ENCODE results near the gene ZNF14. TPM values are rescaled to one million over a fixed set of nuclear protein-coding genes. Genes with fewer than 3 reads are reported as not detected.

Gene ZNF14
- total and polyA plus RNA-seq, 2 experiments from 2014 or later: 4.6 to 10.2 TPM

GRCh38 chr19:19752760-19753403, 20.0 kb upstream of the ZNF14 start (continued):
- TF ChIP-seq, protein P1, sequence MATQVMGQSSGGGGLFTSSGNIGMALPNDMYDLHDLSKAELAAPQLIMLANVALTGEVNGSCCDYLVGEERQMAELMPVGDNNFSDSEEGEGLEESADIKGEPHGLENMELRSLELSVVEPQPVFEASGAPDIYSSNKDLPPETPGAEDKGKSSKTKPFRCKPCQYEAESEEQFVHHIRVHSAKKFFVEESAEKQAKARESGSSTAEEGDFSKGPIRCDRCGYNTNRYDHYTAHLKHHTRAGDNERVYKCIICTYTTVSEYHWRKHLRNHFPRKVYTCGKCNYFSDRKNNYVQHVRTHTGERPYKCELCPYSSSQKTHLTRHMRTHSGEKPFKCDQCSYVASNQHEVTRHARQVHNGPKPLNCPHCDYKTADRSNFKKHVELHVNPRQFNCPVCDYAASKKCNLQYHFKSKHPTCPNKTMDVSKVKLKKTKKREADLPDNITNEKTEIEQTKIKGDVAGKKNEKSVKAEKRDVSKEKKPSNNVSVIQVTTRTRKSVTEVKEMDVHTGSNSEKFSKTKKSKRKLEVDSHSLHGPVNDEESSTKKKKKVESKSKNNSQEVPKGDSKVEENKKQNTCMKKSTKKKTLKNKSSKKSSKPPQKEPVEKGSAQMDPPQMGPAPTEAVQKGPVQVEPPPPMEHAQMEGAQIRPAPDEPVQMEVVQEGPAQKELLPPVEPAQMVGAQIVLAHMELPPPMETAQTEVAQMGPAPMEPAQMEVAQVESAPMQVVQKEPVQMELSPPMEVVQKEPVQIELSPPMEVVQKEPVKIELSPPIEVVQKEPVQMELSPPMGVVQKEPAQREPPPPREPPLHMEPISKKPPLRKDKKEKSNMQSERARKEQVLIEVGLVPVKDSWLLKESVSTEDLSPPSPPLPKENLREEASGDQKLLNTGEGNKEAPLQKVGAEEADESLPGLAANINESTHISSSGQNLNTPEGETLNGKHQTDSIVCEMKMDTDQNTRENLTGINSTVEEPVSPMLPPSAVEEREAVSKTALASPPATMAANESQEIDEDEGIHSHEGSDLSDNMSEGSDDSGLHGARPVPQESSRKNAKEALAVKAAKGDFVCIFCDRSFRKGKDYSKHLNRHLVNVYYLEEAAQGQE (IDR thresholded peaks at IDR 0.05; ENCODE audit: unreplicated experiment): no peak
- TF ChIP-seq EZH2phosphoT487 (IDR thresholded peaks at IDR 0.05; ENCODE audit: unreplicated experiment) (no peak), JUNB (IDR thresholded peaks at IDR 0.05; ENCODE audit: unreplicated experiment) (no peak), EZH2 (IDR thresholded peaks at IDR 0.05; ENCODE audit: low read depth, unreplicated experiment) (no peak), STAT1 (IDR thresholded peaks at IDR 0.05; ENCODE audit: unreplicated experiment) (no peak), ZNF331 (CRISPR knock-in tag; IDR thresholded peaks at IDR 0.05; ENCODE audit: low read depth) (no peak)
- TF ChIP-seq, protein P2, sequence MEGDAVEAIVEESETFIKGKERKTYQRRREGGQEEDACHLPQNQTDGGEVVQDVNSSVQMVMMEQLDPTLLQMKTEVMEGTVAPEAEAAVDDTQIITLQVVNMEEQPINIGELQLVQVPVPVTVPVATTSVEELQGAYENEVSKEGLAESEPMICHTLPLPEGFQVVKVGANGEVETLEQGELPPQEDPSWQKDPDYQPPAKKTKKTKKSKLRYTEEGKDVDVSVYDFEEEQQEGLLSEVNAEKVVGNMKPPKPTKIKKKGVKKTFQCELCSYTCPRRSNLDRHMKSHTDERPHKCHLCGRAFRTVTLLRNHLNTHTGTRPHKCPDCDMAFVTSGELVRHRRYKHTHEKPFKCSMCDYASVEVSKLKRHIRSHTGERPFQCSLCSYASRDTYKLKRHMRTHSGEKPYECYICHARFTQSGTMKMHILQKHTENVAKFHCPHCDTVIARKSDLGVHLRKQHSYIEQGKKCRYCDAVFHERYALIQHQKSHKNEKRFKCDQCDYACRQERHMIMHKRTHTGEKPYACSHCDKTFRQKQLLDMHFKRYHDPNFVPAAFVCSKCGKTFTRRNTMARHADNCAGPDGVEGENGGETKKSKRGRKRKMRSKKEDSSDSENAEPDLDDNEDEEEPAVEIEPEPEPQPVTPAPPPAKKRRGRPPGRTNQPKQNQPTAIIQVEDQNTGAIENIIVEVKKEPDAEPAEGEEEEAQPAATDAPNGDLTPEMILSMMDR (conservative IDR thresholded peaks at IDR 0.05; ENCODE audit: low read depth in 2 of 2): no peak

DNA sequence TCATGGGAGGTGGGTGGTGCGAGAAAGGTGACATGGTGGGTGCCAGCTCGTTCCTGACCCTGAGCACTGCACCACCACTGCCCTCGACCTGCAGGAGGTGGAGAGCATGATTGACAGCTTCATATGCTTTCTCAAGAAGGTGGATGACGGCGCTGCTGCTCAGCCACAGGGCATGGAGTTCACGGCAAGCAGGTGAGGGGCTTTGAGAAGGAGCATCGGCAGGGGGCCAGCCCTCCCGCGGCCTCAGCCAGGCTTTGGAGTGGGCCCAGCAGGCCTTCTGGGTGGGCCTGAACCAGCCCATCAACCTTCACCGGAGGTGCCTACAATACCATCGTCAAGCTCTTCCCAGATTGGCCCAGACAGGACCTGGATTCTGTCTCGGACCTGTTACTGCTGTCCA, 18.9 kb upstream of the ZNF14 start:
- H3K36me3 ChIP-seq (ENCODE audit: insufficient read depth): no peaks in the 10 kb centered on the region
- no peak overlapping the region for H2AFZ ChIP-seq
- peaks cover 17% of the 10 kb centered on the region for H3K9me3 Mint-ChIP-seq
- H3K36me3 Mint-ChIP-seq (ENCODE audit: low read depth): peaks cover 2% of the 10 kb centered on the region; the same call in 1 of the 3 replicates
- H3K27ac ChIP-seq (ENCODE audit: low read depth): no peak overlapping the region
- no peaks in the 10 kb centered on the region for H3K9me2 ChIP-seq (ENCODE audit: insufficient read depth)
- ATAC-seq (no peak), DNase-seq (ENCODE audit: low spot score) (no peak)
- H4K20me1 ChIP-seq (replicated peaks; ENCODE audit: insufficient read depth): no peaks in the 10 kb centered on the region
- H3K4me3 ChIP-seq: no peak overlapping the region
- no peak overlapping the region for H3K4me2 ChIP-seq
- no peak overlapping the region for H3K4me3 Mint-ChIP-seq
- no peaks in the 10 kb centered on the region for H3F3A ChIP-seq (replicated peaks; ENCODE audit: low read depth)
- H3K4me1 Mint-ChIP-seq: no peaks in the 10 kb centered on the region
- no peaks in the 10 kb centered on the region for H3K4me1 ChIP-seq (ENCODE audit: insufficient read depth)
- H3K27ac Mint-ChIP-seq: no peak overlapping the region
- no peaks in the 10 kb centered on the region for H3K79me2 ChIP-seq (replicated peaks; ENCODE audit: insufficient read depth)
- peaks cover 7% of the 10 kb centered on the region for H3K27me3 Mint-ChIP-seq (ENCODE audit: insufficient read depth, low read depth, poor library complexity)
- no peak for TF ChIP-seq EZH2 (IDR thresholded peaks at IDR 0.05; ENCODE audit: low read depth, unreplicated experiment)
- TF ChIP-seq, protein P3, sequence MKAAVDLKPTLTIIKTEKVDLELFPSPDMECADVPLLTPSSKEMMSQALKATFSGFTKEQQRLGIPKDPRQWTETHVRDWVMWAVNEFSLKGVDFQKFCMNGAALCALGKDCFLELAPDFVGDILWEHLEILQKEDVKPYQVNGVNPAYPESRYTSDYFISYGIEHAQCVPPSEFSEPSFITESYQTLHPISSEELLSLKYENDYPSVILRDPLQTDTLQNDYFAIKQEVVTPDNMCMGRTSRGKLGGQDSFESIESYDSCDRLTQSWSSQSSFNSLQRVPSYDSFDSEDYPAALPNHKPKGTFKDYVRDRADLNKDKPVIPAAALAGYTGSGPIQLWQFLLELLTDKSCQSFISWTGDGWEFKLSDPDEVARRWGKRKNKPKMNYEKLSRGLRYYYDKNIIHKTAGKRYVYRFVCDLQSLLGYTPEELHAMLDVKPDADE (IDR thresholded peaks at IDR 0.05): no peak
- no peaks in the 10 kb centered on the region for H3K27me3 ChIP-seq (ENCODE audit: insufficient read depth)

Measured in GM23338 (cell line).